ENCODE results near the gene HRAS.

DNA sequence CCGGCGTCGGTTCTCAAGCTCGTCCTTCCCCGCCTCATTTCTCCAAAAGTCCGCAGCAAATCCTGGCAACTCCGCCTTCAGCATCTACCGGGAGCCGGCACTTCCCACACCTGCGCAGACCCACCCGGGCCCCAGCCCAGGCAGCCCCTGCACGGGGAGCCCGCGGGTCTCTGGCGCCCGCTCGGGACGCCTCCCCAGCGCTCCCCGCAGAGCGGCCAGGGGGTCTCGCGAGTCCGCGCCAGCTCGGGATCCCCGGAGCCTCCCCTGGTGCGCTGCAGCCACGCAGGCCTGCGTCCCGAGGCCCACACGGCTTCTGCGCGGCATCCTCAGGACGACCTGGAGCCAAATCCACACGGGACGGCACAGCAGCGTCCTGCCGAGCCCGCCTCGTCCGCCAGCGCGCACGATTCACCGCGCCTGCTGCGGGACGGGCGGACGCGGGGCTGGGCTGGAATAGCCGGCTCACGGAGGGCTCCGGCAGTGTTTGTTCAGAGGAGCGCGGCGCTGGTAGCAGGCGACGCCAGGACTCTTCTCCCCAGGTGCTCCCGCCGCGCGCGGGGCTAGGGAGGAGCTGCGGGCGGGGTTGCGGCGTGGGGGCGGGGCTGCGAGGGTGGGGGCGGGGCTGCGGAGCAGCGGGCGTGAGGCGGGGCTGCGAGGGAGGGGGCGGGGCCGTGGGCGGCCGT, 40.1 kb upstream of the HRAS start:
- TF ChIP-seq POLR2AphosphoS5 (IDR thresholded peaks at IDR 0.05; ENCODE audit: low read depth, low read length), result no peak
- peak; percentile 28 for TF ChIP-seq FOXP2 (optimal IDR thresholded peaks at IDR 0.05; ENCODE audit: borderline replicate concordance, extremely low read depth, extremely low read length, insufficient read depth)
- TF ChIP-seq TAF1 (IDR thresholded peaks at IDR 0.05; ENCODE audit: borderline replicate concordance, insufficient read depth, low read length), result no peak
- TF ChIP-seq REST (IDR thresholded peaks at IDR 0.05; ENCODE audit: insufficient read depth in 1 of 2, low read depth in 2 of 2, low read length in 2 of 2), result no peak
